Smooth muscle cell (in vitro differentiated cells): ENCODE data around the gene BCL2L14. TPM values are rescaled to one million over a fixed set of nuclear protein-coding genes. Genes with fewer than 3 reads are reported as not detected.

Source experiments
- DNase-seq: peaks from one replicate; lab custom pipeline; 2025; ENCODE audit not compliant: unreplicated experiment; lab: John Stamatoyannopoulos, UW
- H2AFZ ChIP-seq: fragments of 200-600 bp; sonication (generic); 2 replicates; pipeline ENCODE4 v1.6.0; 2016; ENCODE audit warnings: antibody characterized with exemption, low read depth, mild to moderate bottlenecking
- H3F3A ChIP-seq: fragments of 200-600 bp; sonication (generic); 2 replicates; pipeline ENCODE4 v1.6.0; 2017; ENCODE audit warnings: antibody characterized with exemption, low read depth
- H3K27ac ChIP-seq: fragments of 200-600 bp; sonication (generic); 2 replicates; pipeline ENCODE4 v1.5.1; 2016; ENCODE audit warnings: low read depth, mild to moderate bottlenecking
- H3K27me3 ChIP-seq: fragments of 200-600 bp; sonication (generic); 2 replicates; pipeline ENCODE4 v1.6.1; 2016; ENCODE audit warnings: low read depth, mild to moderate bottlenecking
- H3K36me3 ChIP-seq: fragments of 200-600 bp; sonication (generic); 2 replicates; pipeline ENCODE4 v1.5.1; 2016; ENCODE audit warnings: low read depth
- H3K4me1 ChIP-seq: fragments of 200-600 bp; sonication (generic); 2 replicates; pipeline ENCODE4 v1.5.1; 2016; ENCODE audit warnings: low read depth
- H3K4me2 ChIP-seq: fragments of 200-600 bp; sonication (generic); 2 replicates; pipeline ENCODE4 v1.6.0; 2016; ENCODE audit warnings: mild to moderate bottlenecking
- H3K4me3 ChIP-seq: fragments of 200-600 bp; sonication (generic); 2 replicates; pipeline ENCODE4 v1.5.1; 2016; ENCODE audit warnings: mild to moderate bottlenecking
- H3K79me2 ChIP-seq: fragments of 200-600 bp; sonication (generic); 2 replicates; pipeline ENCODE4 v1.6.0; 2016; ENCODE audit warnings: low read depth, mild to moderate bottlenecking
- H3K9ac ChIP-seq: fragments of 200-600 bp; sonication (generic); 2 replicates; pipeline ENCODE4 v1.6.0; 2016; ENCODE audit warnings: low read depth
- H3K9me3 ChIP-seq: fragments of 200-600 bp; sonication (generic); replicated peaks from 2 replicates; pipeline ENCODE4 v1.5.1; 2016; ENCODE audit warnings: low read depth
- H4K20me1 ChIP-seq: fragments of 200-600 bp; sonication (generic); 2 replicates; pipeline ENCODE4 v1.6.0; 2016; ENCODE audit warnings: low read depth
- CTCF ChIP-seq: fragments of 200-600 bp; sonication (generic); IDR thresholded peaks from 2 replicates; pipeline ENCODE4 v1.5.1; 2017; ENCODE audit warnings: borderline replicate concordance, mild to moderate bottlenecking, antibody characterized with exemption; ENCODE audit not compliant: insufficient read depth, poor library complexity, severe bottlenecking
- WGBS: methylation state at CpG from one replicate; pipeline ENCODE4 v1.1.7; 2016; ENCODE audit warnings: low lambda C conversion rate; 5-methylcytosine and 5-hydroxymethylcytosine counted together
- polyA plus RNA-seq: library from polyadenylated mRNA; unstranded; fragments of >200 nt; fragmentation: Nextera tagmentation; extraction: Ambion mirVana; gene quantifications from 2 replicates; pipeline ENCODE4 v1.2.1, GENCODE V29; 2016
- total RNA-seq: library from RNA; depleted of rRNA; stranded (reverse); fragments of >200 nt; gene quantifications from 2 replicates; pipeline ENCODE4 v1.2.3, GENCODE V29; 2014

Gene BCL2L14
- total and polyA plus RNA-seq, 2 experiments from 2014 or later, result not detected

- Histone ChIP-seq H4K20me1 (no peaks in the 10 kb centered on the region), H3F3A (no peaks in the 10 kb centered on the region), H2AFZ (no peak overlapping the region), H3K79me2 (no peaks in the 10 kb centered on the region), H3K4me1 (no peaks in the 10 kb centered on the region), H3K36me3 (no peaks in the 10 kb centered on the region), H3K4me2 (no peak overlapping the region), H3K9ac (no peak overlapping the region), H3K27ac (no peak overlapping the region), H3K27me3 (no peaks in the 10 kb centered on the region), H3K9me3 (no peaks in the 10 kb centered on the region), H3K4me3 (no peak overlapping the region)
- 88% methylated on average over 4 of the region's 4 CpGs for WGBS
- no peak for DNase-seq
- no peak for TF ChIP-seq CTCF
Observed at GRCh38 chr12:12115514-12115913, 44.8 kb downstream of the BCL2L14 start.

- no peak for DNase-seq
- H3K9ac ChIP-seq, result no peak overlapping the region
- H4K20me1 ChIP-seq, result no peaks in the 10 kb centered on the region
- no peak overlapping the region for H3K4me3 ChIP-seq
- no peaks in the 10 kb centered on the region for H3K27me3 ChIP-seq
- H3K79me2 ChIP-seq, result no peaks in the 10 kb centered on the region
- no peaks in the 10 kb centered on the region for H3K36me3 ChIP-seq
- no peak overlapping the region for H3K4me2 ChIP-seq
- 96% methylated on average over 2 of the region's 2 CpGs for WGBS
- H2AFZ ChIP-seq, result no peak overlapping the region
- no peak overlapping the region for H3K27ac ChIP-seq
- no peaks in the 10 kb centered on the region for H3K9me3 ChIP-seq
- no peaks in the 10 kb centered on the region for H3K4me1 ChIP-seq
- no peak for TF ChIP-seq CTCF
- H3F3A ChIP-seq, result no peaks in the 10 kb centered on the region
Observed at GRCh38 chr12:12116677-12117076, 45.9 kb downstream of the BCL2L14 start.

- Histone ChIP-seq H3K27ac (no peak overlapping the region), H3K79me2 (no peaks in the 10 kb centered on the region), H3K27me3 (no peaks in the 10 kb centered on the region), H3K36me3 (peaks cover 12% of the 10 kb centered on the region), H3K4me3 (no peak overlapping the region), H3K4me2 (no peak overlapping the region), H2AFZ (no peak overlapping the region), H4K20me1 (no peaks in the 10 kb centered on the region), H3F3A (no peaks in the 10 kb centered on the region), H3K9me3 (no peaks in the 10 kb centered on the region), H3K9ac (no peak overlapping the region), H3K4me1 (no peaks in the 10 kb centered on the region)
- no peak for TF ChIP-seq CTCF
- 85% methylated on average over 5 of the region's 5 CpGs for WGBS
- no peak for DNase-seq
Observed at GRCh38 chr12:12121061-12121460, 50.3 kb downstream of the BCL2L14 start.

GRCh38 chr12:12123036-12123604, 52.4 kb downstream of the BCL2L14 start:
- TF ChIP-seq CTCF, result no peak
- H3K79me2 ChIP-seq, result no peaks in the 10 kb centered on the region
- no peaks in the 10 kb centered on the region for H3K27me3 ChIP-seq
- H3K4me3 ChIP-seq, result no peak overlapping the region
- H3K4me2 ChIP-seq, result no peak overlapping the region
- H3F3A ChIP-seq, result no peaks in the 10 kb centered on the region
- no peaks in the 10 kb centered on the region for H3K4me1 ChIP-seq
- no peaks in the 10 kb centered on the region for H4K20me1 ChIP-seq
- H3K9ac ChIP-seq, result no peak overlapping the region
- H3K9me3 ChIP-seq, result no peaks in the 10 kb centered on the region
- 95% methylated on average over 3 of the region's 3 CpGs for WGBS
- H2AFZ ChIP-seq, result no peak overlapping the region
- no peak for DNase-seq
- peaks cover 12% of the 10 kb centered on the region for H3K36me3 ChIP-seq
- no peak overlapping the region for H3K27ac ChIP-seq
